HUES48 (cell line): ENCODE data around the gene F12.
"Not testable (repeated sequence)": the region's sequence is repeated elsewhere in the genome, so short reads cannot be mapped to it uniquely, and the experiment has no call there.

Experiments
- H3K27ac ChIP-seq: one replicate; pipeline ENCODE4 v1.7.0; 2013; ENCODE audit warnings: low read depth, low read length, inconsistent platforms
- H3K27me3 ChIP-seq: 2 replicates; pipeline ENCODE4 v1.6.1; 2013; ENCODE audit warnings: mild to moderate bottlenecking, low read length; ENCODE audit not compliant: control insufficient read depth, insufficient read depth
- H3K36me3 ChIP-seq: 2 replicates; pipeline ENCODE4 v1.6.1; 2013; ENCODE audit warnings: low read length; ENCODE audit not compliant: control insufficient read depth, insufficient read depth
- H3K4me1 ChIP-seq: 2 replicates; pipeline ENCODE4 v1.6.1; 2013; ENCODE audit warnings: mild to moderate bottlenecking, low read length; ENCODE audit not compliant: control insufficient read depth, insufficient read depth
- H3K4me3 ChIP-seq: 2 replicates; pipeline ENCODE4 v1.5.1; 2013; ENCODE audit warnings: mild to moderate bottlenecking, low read depth, low read length
- H3K9ac ChIP-seq: 2 replicates; pipeline ENCODE4 v1.6.1; 2013; ENCODE audit warnings: mild to moderate bottlenecking, low read depth, low read length, moderate library complexity
- H3K9me3 ChIP-seq: 2 replicates; pipeline ENCODE4 v1.6.1; 2013; ENCODE audit warnings: low read length; ENCODE audit not compliant: control insufficient read depth, insufficient read depth

The F12 gene

DNA sequence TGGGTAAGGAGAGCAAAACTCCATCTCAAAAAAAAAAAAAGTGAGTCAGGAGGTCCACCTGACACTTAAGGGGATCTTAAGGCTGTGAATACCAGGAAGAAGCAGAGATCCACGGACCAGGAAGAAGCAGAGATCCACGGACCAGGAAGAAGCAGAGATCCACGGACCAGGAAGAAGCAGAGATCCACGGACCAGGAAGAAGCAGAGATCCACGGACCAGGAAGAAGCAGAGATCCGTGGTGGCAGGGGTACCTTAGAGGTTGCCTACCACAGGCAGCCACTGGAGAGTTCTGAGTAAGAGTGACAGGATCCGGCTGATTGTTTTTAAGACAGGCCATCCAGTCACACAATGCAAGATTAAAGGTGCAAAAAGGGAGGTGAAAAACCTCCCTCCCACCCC, 11.1 kb upstream of the F12 start:
- H3K4me3 ChIP-seq, H3K9me3 ChIP-seq, H3K27ac ChIP-seq, H3K36me3 ChIP-seq, H3K9ac ChIP-seq, H3K27me3 ChIP-seq, H3K4me1 ChIP-seq: not testable (repeated sequence)

- no peaks in the 10 kb centered on the region for H3K9me3 ChIP-seq
- H3K27ac ChIP-seq, result no peak overlapping the region
- no peaks in the 10 kb centered on the region for H3K36me3 ChIP-seq
- no peak overlapping the region for H3K4me3 ChIP-seq
- peaks cover 5% of the 10 kb centered on the region; the same call in 1 of the 2 replicates for H3K27me3 ChIP-seq
- H3K9ac ChIP-seq, result no peak overlapping the region
- H3K4me1 ChIP-seq, result no peaks in the 10 kb centered on the region
These were observed 9.7 kb upstream of the F12 start for GRCh38 chr5:177419046-177419445.

DNA sequence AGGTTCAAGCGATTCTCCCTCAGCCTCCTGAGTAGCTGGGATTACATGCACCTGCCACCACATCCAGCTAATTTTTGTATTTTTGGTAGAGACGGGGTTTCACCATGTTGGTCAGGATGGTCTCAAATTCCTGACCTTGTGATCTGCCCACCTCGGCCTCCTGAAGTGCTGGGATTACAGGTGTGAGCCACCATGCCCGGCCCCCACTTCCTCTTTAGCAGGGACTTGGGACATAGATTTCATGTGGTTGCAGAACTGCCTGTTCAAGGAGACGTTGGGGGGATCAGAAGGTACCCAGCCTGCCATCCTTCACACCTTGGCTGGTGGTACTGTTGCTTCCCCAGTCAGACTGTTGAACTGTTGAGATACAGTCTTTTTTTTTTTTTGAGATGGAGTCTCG, 7.7 kb upstream of the F12 start:
- H3K27ac ChIP-seq, H3K4me1 ChIP-seq, H3K9ac ChIP-seq, H3K36me3 ChIP-seq, H3K9me3 ChIP-seq, H3K4me3 ChIP-seq: not testable (repeated sequence)
- peaks cover 11% of the 10 kb centered on the region; the same call in 1 of the 2 replicates for H3K27me3 ChIP-seq

DNA sequence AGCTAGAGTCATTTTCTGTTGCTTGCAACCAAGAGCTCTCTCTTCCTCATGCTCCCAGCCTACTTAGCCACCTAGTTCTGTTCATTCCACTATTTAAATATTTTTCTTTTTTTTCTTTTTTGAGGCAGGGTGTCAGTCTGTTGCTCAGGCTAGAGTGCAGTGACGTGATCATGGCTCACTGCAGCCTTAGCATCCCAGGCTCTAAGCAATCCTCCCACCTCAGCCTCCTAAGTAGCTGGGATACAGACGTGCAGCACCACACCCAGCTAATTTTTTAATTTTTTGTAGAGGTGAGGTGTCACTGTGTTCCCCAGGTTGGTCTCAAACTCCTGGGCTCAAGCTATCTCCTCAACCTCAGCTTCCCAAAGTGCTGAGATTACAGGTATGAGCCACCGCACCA, 5.1 kb upstream of the F12 start:
- Histone ChIP-seq H3K9ac (no peak overlapping the region), H3K4me3 (no peak overlapping the region), H3K27me3 (peaks cover 13% of the 10 kb centered on the region), H3K4me1 (no peaks in the 10 kb centered on the region), H3K9me3 (no peaks in the 10 kb centered on the region), H3K27ac (no peak overlapping the region), H3K36me3 (no peaks in the 10 kb centered on the region)

DNA sequence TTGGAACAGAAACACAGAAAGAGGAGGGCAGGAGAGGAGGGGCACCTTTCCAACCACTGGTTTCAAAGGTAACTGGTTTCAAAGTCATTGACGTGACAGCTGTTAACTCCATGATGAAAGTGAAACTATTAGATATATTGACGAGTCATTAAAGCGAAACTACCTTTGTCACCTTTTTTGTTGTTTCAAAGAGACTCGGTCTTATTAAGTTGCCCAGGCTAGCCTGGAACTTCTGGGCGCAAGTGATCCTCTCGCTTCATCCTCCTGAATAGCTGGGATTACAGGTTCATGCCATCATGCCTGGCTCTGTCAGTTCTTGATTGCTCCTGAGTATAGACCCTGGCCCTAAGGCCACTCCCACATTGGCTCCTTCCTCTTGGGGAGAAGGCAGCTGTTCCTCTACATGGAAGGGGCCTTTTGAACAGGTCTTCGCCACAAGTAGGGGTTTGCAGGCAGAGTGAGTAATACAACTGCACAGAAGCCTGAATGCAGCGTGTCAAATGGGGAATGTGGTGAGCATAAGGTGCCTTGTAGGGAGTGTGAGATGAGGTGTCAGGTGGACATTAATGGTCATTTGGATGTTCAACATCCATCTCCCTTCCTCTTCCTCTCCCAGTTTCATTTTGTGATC, 3.4 kb upstream of the F12 start:
- H3K9me3 ChIP-seq, result no peaks in the 10 kb centered on the region
- H3K4me3 ChIP-seq, result no peak overlapping the region
- H3K9ac ChIP-seq, result no peak overlapping the region
- peaks cover 21% of the 10 kb centered on the region for H3K27me3 ChIP-seq
- H3K4me1 ChIP-seq, result no peaks in the 10 kb centered on the region
- H3K27ac ChIP-seq, result no peak overlapping the region
- no peaks in the 10 kb centered on the region for H3K36me3 ChIP-seq

- no peaks in the 10 kb centered on the region for H3K36me3 ChIP-seq
- H3K4me3 ChIP-seq, result no peak overlapping the region
- H3K27ac ChIP-seq, result no peak overlapping the region
- no peaks in the 10 kb centered on the region for H3K4me1 ChIP-seq
- H3K9me3 ChIP-seq, result no peaks in the 10 kb centered on the region
- H3K9ac ChIP-seq, result no peak overlapping the region
- H3K27me3 ChIP-seq, result peaks cover 31% of the 10 kb centered on the region
These were observed 1.2 kb upstream of the F12 start for GRCh38 chr5:177410575-177410974.

DNA sequence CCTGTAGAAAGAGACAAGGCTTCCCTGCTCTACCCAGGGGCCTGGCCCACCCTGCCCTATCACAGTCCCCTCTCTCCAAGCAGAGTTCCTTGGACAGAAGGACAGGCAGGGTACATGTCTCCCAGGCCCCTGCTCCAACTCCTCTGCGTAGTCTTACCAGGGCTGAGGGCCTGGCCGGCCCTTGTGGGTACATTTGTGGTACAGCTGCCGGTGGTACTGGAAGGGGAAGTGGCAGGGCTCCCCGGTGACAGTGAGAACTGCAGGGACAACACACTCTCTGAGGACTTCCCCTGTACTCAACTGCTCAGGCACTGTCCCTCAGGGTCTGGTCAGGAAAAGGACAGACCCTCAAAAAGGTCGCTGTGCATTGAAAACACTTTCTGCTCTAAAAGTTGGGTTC, 3.6 kb downstream of the F12 start:
- H3K27ac ChIP-seq, result no peak overlapping the region
- no peaks in the 10 kb centered on the region for H3K9me3 ChIP-seq
- no peak overlapping the region for H3K9ac ChIP-seq
- peaks cover 68% of the 10 kb centered on the region for H3K27me3 ChIP-seq
- no peaks in the 10 kb centered on the region for H3K36me3 ChIP-seq
- H3K4me3 ChIP-seq, result no peak overlapping the region
- H3K4me1 ChIP-seq, result peaks cover 6% of the 10 kb centered on the region; the same call in 1 of the 2 replicates

DNA sequence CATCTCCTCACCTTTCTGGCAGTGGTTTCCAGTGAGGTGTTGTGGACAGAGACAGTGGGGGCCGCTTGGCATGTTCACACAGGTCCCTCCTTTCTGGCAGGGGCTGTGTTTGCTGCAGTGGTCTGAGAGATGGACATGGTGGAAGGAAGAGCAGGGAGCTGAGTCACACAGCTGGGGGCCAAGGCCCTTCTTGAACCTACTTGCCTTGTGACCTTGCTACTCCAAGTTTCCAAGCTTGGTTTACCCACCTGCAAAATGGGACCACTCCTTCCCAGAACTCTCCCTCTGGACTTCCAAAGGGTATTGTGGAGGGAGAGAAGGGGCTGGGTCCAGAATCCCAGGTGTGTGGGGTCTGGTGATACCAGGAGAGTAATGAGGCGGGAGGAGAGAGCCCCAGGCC, 4.1 kb downstream of the F12 start:
- Histone ChIP-seq H3K9me3 (no peaks in the 10 kb centered on the region), H3K4me3 (no peak overlapping the region), H3K9ac (no peak overlapping the region), H3K27me3 (peaks cover 73% of the 10 kb centered on the region), H3K36me3 (no peaks in the 10 kb centered on the region), H3K27ac (no peak overlapping the region), H3K4me1 (peaks cover 6% of the 10 kb centered on the region; the same call in 1 of the 2 replicates)

- Histone ChIP-seq H3K27me3 (peaks cover 75% of the 10 kb centered on the region), H3K27ac (no peak overlapping the region), H3K9ac (no peak overlapping the region)
These were observed 4.7 kb downstream of the F12 start for GRCh38 chr5:177404641-177405179.

DNA sequence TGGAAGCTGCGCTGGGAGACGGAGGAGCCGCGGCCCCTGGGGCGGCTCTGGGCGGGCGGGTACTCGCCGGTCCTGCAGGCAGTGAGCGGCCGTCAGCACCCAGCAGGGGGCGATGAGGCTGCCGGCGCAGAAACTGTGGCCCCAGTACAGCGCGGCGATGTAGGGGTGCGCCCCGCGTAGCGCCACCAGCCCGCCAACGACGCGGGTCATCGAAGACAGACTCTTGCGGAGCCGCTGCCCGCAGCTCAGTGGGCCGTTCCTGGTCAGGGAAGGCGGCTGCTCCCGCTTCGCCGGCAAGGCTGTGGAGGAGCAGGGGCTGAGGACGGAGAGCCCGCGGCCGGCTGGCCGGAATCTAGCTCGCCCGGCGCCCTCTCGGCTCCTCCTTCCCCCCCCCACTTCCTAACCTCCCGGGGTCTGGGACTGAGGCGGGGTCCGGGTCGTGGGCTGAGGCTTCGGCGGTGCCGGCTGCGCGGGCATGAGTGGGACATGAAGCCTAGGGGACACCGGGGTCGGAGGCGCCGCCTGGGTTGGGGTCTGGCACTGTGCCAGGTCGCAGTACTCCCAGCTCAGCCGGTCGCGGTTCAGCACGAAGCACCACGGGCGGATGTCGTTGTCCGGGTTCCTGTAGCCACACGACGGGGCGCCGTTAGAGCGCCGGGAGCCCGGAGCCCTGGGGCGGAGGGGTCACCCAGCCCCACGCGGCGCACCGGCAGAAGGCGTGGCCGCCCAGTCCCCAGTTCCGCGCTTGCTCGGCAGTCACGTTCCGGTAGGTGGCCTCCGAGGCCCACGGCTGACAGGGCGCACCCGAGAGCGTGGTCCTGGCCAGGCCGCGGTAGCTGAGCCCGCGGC, 5.3 kb downstream of the F12 start:
- no peaks in the 10 kb centered on the region for H3K36me3 ChIP-seq
- H3K27me3 ChIP-seq, result peaks cover 73% of the 10 kb centered on the region
- H3K27ac ChIP-seq, result no peak overlapping the region
- H3K9ac ChIP-seq, result no peak overlapping the region
- H3K4me3 ChIP-seq, result peak overlapping the region; percentile 63
- no peaks in the 10 kb centered on the region for H3K9me3 ChIP-seq
- peaks cover 6% of the 10 kb centered on the region; the same call in 1 of the 2 replicates for H3K4me1 ChIP-seq

More at GRCh38 chr5:177404641-177405179, 4.7 kb downstream of the F12 start:
- Histone ChIP-seq H3K9me3 (no peaks in the 10 kb centered on the region), H3K4me3 (peak overlapping the region; percentile 63), H3K4me1 (peaks cover 6% of the 10 kb centered on the region; the same call in 1 of the 2 replicates), H3K36me3 (no peaks in the 10 kb centered on the region)
